ENCODE results near the gene DUOX2.

Gene DUOX2

DNA sequence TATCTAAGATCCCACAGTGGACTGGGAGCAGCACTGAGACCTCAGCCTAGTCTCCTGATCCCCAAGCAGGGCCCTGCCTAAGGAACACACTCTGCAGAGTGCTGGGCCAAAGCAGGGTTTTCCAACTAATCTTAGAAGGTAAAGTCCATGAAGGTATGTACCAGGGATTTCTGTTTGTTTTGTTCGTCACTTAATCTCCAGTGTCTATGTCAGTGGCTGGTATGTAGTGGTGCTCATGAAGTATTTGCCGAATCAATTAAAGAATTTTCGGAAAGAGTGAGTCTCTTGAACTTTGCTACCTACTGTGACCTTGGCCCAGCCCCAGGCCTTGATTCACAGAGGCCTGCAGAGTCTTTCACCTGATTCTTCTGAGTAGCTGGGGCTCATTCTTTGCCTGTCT, 17.5 kb upstream of the DUOX2 start:
- Histone ChIP-seq H3K4me3 (ENCODE audit: insufficient read depth, low read depth, low read length) (no peak overlapping the region), H3K27ac (ENCODE audit: insufficient read depth, low read depth, low read length, poor library complexity, severe bottlenecking) (no peak overlapping the region), H3K4me1 (ENCODE audit: control insufficient read depth, insufficient read depth, low read length) (no peaks in the 10 kb centered on the region), H3K9me3 (ENCODE audit: control insufficient read depth, low read length) (no peaks in the 10 kb centered on the region), H3K27me3 (ENCODE audit: control insufficient read depth, insufficient read depth, low read length, poor library complexity, severe bottlenecking) (peaks cover 100% of the 10 kb centered on the region), H3K36me3 (ENCODE audit: control insufficient read depth, insufficient read depth, low read length) (no peaks in the 10 kb centered on the region)
- WGBS, 2 experiments = 87 to 91% methylated on average over 3 of the region's 3 CpGs

DNA sequence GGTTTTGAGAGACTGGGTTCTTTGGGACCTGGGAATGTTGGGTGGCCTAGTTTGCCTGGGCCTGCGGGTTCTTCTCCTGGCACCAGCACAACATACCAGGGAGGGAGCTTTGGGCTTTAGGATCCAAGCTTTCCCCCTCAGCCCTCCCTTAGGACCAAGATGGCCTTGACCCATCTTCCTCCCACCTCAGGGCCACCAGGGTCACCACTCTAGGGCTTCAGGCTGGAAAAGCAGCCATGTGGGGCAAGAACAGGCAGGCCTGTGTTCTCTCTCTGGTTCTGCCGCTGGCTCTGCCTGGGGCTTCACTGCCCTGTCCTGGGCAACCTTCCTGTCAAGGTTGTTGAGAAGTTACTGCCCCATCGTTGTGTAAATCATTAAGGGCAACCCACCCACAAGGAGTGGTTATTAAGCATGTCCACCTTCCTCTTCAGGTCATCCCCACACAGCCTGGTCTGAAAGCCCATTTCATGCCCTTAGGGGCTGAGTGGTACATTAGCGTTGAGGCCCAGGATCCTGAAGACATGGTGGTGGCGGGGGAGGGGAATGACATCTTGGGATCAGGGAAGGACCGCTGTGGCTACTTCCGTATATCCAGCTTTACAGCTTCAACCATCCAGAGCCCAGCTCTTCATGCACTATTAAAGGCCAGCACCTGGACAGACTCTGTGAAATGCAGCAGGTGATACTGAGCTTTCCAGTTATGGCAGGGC, 16.5 kb upstream of the DUOX2 start:
- Histone ChIP-seq H3K27ac (ENCODE audit: insufficient read depth, low read depth, low read length, poor library complexity, severe bottlenecking) (no peak overlapping the region), H3K9me3 (ENCODE audit: control insufficient read depth, low read length) (no peaks in the 10 kb centered on the region), H3K4me1 (ENCODE audit: control insufficient read depth, insufficient read depth, low read length) (no peaks in the 10 kb centered on the region), H3K4me3 (ENCODE audit: insufficient read depth, low read depth, low read length) (no peak overlapping the region), H3K36me3 (ENCODE audit: control insufficient read depth, insufficient read depth, low read length) (no peaks in the 10 kb centered on the region), H3K27me3 (ENCODE audit: control insufficient read depth, insufficient read depth, low read length, poor library complexity, severe bottlenecking) (peaks cover 100% of the 10 kb centered on the region)
- 86 to 88% methylated on average over 7 of the region's 7 CpGs for WGBS, 2 experiments

DNA sequence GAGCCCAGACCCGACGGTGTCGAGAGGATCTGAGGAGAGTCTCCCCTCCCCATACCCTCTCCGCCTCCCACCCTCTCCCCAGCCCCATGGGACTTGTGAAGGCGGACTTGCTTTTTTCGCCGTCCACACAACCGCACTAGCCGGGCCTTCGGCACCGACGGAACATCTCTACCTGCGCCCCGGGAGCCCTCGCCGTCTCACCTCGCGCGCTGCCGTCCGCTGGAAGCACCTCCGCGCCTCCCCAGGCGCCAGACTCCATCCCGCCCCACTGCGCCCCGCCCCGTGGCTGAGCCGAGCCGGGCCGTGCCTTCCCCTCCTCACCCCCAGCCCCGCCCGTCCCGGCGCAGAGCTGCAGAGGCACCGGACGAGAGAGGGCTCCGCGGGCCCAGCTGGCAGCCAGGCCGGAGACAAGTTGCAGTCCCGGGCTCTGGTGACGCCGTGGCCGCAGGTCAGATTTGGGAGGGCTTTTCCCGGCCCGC, 15.7 kb upstream of the DUOX2 start, which contains the start of the genes DUOX1 and DUOXA1:
TSS of gene DUOX1 (plus strand) at position 344 of the 479 bp plus-strand sequence. CDS start 1,973 bp downstream, outside the sequence.
TSS of gene DUOXA1 (minus strand) at position 229 of the 479 bp plus-strand sequence. CDS start 6,865 bp downstream, outside the sequence.
- H3K27me3 ChIP-seq (ENCODE audit: control insufficient read depth, insufficient read depth, low read length, poor library complexity, severe bottlenecking) = peaks cover 100% of the 10 kb centered on the region
- no peaks in the 10 kb centered on the region for H3K4me1 ChIP-seq (ENCODE audit: control insufficient read depth, insufficient read depth, low read length)
- no peaks in the 10 kb centered on the region for H3K9me3 ChIP-seq (ENCODE audit: control insufficient read depth, low read length)
- no peak within 1 kb of the TSS for H3K27ac ChIP-seq (ENCODE audit: insufficient read depth, low read depth, low read length, poor library complexity, severe bottlenecking)
- 3 to 4% methylated on average over 46 of the region's 46 CpGs for WGBS, 2 experiments
- no peaks in the 10 kb centered on the region for H3K36me3 ChIP-seq (ENCODE audit: control insufficient read depth, insufficient read depth, low read length)
- H3K4me3 ChIP-seq (ENCODE audit: insufficient read depth, low read depth, low read length) = peak within 1 kb of the TSS; percentile 16

DNA sequence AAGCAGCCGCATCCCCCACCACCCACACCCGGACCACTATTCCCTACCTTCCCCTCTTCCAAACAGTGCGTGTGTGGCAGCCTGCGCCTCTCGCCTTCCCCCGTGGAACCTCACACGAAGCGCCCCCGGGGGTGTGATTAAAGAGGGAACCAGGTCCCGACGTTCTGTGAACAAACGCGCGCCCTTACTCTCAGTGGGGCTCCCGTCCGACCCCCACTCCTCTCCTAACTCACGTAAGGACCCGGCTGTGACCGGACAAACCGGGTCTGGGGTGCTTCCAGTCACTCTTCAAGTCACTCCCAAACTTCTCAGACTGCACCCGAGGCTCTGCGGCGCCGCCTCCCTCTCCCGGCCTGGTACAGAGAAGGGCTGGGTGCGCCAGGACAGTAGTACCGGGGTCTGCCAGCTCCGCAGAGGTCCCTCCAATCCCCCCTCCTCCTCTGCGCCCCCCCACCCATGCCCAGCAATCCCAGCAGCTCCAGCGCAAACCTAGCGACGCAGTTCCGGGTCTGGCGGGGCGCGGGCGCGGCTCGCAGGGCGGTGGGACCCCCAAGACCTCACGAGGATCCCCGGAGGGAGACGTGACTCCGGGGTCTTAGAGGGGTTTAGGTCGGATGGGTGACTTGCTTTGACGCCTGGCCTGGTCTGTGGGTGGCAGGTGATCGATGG, 15.1 kb upstream of the DUOX2 start:
- Histone ChIP-seq H3K4me1 (ENCODE audit: control insufficient read depth, insufficient read depth, low read length) (no peaks in the 10 kb centered on the region), H3K27me3 (ENCODE audit: control insufficient read depth, insufficient read depth, low read length, poor library complexity, severe bottlenecking) (peaks cover 98% of the 10 kb centered on the region), H3K27ac (ENCODE audit: insufficient read depth, low read depth, low read length, poor library complexity, severe bottlenecking) (no peak overlapping the region), H3K36me3 (ENCODE audit: control insufficient read depth, insufficient read depth, low read length) (no peaks in the 10 kb centered on the region), H3K9me3 (ENCODE audit: control insufficient read depth, low read length) (no peaks in the 10 kb centered on the region), H3K4me3 (ENCODE audit: insufficient read depth, low read depth, low read length) (peak overlapping the region; percentile 16)
- 9% methylated on average over 47 of the region's 47 CpGs for WGBS, 2 experiments

DNA sequence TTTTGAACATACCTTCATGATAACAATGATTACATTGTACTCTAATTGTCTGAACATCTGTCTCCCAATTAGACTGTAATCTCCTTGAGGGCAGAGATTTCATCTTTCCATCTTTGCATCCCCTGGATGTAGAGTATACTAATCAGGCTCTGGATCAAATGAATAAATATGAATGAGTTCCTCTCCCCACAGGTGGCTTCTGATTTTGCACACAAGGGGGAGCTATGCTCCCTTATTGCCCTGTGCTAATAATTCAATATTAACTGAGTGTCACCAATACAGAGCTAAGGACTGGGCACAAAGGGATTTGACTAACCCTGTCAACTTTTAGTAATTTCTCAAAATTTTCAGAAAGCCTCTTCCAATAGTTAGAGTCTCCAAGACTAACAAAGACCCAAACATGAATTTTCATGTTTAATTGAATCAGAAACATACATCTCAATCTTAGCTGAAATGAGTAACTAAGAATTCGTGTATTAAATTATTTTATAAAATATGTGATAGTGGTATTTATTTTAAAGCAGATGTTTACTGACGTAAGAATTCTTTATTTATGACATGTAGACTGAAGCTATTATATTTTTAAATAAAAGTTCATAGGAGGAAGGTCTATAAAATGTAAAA, 12.7 kb upstream of the DUOX2 start:
- Histone ChIP-seq H3K27ac (ENCODE audit: insufficient read depth, low read depth, low read length, poor library complexity, severe bottlenecking) (no peak overlapping the region), H3K9me3 (ENCODE audit: control insufficient read depth, low read length) (no peaks in the 10 kb centered on the region), H3K4me1 (ENCODE audit: control insufficient read depth, insufficient read depth, low read length) (no peaks in the 10 kb centered on the region), H3K27me3 (ENCODE audit: control insufficient read depth, insufficient read depth, low read length, poor library complexity, severe bottlenecking) (peaks cover 81% of the 10 kb centered on the region), H3K4me3 (ENCODE audit: insufficient read depth, low read depth, low read length) (no peak overlapping the region), H3K36me3 (ENCODE audit: control insufficient read depth, insufficient read depth, low read length) (no peaks in the 10 kb centered on the region)
- 87% methylated on average over 2 of the region's 2 CpGs; no CpG with 5 or more reads in 1 of the 2 experiments for WGBS, 2 experiments

DNA sequence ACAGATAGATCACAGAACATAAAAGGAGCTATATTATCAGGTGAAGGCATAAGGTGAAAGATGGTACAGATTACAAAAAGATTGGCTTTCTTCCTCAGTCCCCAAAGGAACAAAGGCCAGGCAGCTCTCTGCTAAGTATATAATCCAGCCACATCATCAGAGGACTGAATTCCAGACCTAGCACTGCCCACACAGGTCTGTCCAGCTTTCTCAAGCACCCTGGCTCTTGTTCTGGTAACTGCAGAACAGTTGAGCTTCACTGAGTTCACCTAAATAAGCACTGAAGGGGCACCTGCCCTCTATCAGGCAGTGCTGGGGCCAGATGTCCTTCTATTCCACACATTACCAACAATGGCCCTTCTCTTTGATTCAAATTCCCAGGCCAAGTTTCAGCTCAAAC, 9.4 kb upstream of the DUOX2 start:
- Histone ChIP-seq H3K36me3 (ENCODE audit: control insufficient read depth, insufficient read depth, low read length) (no peaks in the 10 kb centered on the region), H3K4me1 (ENCODE audit: control insufficient read depth, insufficient read depth, low read length) (no peaks in the 10 kb centered on the region), H3K27ac (ENCODE audit: insufficient read depth, low read depth, low read length, poor library complexity, severe bottlenecking) (no peak overlapping the region), H3K4me3 (ENCODE audit: insufficient read depth, low read depth, low read length) (no peak overlapping the region), H3K27me3 (ENCODE audit: control insufficient read depth, insufficient read depth, low read length, poor library complexity, severe bottlenecking) (peaks cover 49% of the 10 kb centered on the region), H3K9me3 (ENCODE audit: control insufficient read depth, low read length) (no peaks in the 10 kb centered on the region)

DNA sequence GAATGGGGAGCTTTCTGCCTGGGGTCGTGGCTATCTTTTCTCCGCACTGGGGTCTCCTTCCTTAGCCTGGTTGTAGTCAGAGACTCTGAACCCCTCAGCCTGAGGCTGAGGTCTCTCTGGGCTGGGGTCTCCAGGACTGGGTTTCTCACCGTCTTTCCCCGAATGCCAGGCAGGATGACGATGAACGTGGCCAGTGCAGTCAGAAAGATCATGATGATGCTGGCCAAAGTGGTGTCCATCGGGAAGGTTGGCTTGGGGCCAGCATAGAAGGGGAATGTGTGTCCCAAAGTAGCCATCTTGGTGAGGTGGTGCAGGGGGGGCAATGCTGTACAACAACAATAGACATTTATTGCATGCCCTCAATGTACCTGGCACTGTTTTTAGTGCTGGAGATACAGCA, 8.7 kb upstream of the DUOX2 start:
- H3K27me3 ChIP-seq (ENCODE audit: control insufficient read depth, insufficient read depth, low read length, poor library complexity, severe bottlenecking) = peaks cover 46% of the 10 kb centered on the region
- H3K9me3 ChIP-seq (ENCODE audit: control insufficient read depth, low read length) = no peaks in the 10 kb centered on the region
- H3K36me3 ChIP-seq (ENCODE audit: control insufficient read depth, insufficient read depth, low read length) = no peaks in the 10 kb centered on the region
- H3K4me1 ChIP-seq (ENCODE audit: control insufficient read depth, insufficient read depth, low read length) = no peaks in the 10 kb centered on the region
- no peak overlapping the region for H3K4me3 ChIP-seq (ENCODE audit: insufficient read depth, low read depth, low read length)
- 87 to 89% methylated on average over 7 of the region's 7 CpGs for WGBS, 2 experiments
- H3K27ac ChIP-seq (ENCODE audit: insufficient read depth, low read depth, low read length, poor library complexity, severe bottlenecking) = no peak overlapping the region

DNA sequence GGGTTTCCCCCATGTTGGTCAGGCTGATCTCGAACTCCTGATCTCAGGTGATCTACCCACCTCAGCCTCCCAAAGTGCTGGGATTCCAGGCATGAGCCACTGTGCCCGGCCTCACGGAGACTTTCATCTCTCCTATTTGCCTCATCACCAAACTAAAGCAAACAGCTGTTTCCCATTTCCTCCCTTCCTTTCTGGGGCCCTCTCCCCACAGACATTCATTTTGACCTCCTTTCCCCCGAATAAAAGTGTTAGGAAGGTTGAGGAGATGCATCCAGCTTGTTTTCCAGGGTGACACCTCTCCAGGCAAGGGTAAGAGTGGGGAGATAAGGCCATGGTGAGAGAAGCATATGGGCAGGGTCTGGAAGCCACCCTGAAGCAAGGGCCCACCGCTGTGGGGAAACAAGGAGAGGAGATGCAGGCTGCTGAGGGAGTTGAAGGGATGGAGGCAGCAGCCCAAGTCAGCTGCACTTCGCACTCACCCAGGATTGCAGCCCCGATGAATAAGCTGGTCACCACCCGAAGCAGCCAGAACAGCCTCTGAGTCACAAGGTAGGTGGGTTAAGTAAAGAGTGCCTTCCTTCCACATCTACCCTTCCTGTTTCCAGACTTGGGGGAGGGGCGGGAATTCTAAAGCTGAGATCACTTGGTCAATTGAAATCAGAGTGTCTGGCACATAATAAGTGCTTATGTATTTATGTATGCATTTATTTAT, 7.9 kb upstream of the DUOX2 start:
- no peaks in the 10 kb centered on the region for H3K9me3 ChIP-seq (ENCODE audit: control insufficient read depth, low read length)
- H3K36me3 ChIP-seq (ENCODE audit: control insufficient read depth, insufficient read depth, low read length) = no peaks in the 10 kb centered on the region
- peaks cover 46% of the 10 kb centered on the region for H3K27me3 ChIP-seq (ENCODE audit: control insufficient read depth, insufficient read depth, low read length, poor library complexity, severe bottlenecking)
- no peaks in the 10 kb centered on the region for H3K4me1 ChIP-seq (ENCODE audit: control insufficient read depth, insufficient read depth, low read length)
- no peak overlapping the region for H3K4me3 ChIP-seq (ENCODE audit: insufficient read depth, low read depth, low read length)
- 77 to 78% methylated on average over 8 to 9 of the region's 9 CpGs for whole genome bisulfite sequencing, 2 experiments
- no peak overlapping the region for H3K27ac ChIP-seq (ENCODE audit: insufficient read depth, low read depth, low read length, poor library complexity, severe bottlenecking)

DNA sequence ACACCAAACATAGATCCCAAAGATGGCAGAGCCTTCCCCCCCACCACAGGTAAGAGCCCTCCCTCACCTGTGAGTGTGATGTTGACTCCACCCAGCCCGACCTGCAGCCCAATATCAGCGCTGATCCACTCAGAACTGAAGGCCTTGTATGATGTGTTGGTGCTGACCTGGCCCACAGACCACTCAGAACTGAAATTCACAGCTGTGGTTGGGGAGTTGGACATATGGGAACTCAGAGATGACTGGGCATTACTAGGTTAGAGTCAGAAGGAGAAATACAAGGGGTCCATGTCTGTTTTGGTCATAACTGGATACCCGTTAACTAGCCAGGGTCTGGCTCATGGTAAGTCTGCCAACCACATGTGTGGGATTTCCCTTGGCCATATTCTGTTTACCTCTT, 7.0 kb upstream of the DUOX2 start:
- Histone ChIP-seq H3K36me3 (ENCODE audit: control insufficient read depth, insufficient read depth, low read length) (no peaks in the 10 kb centered on the region), H3K9me3 (ENCODE audit: control insufficient read depth, low read length) (no peaks in the 10 kb centered on the region), H3K4me1 (ENCODE audit: control insufficient read depth, insufficient read depth, low read length) (no peaks in the 10 kb centered on the region), H3K27me3 (ENCODE audit: control insufficient read depth, insufficient read depth, low read length, poor library complexity, severe bottlenecking) (peaks cover 46% of the 10 kb centered on the region), H3K27ac (ENCODE audit: insufficient read depth, low read depth, low read length, poor library complexity, severe bottlenecking) (no peak overlapping the region), H3K4me3 (ENCODE audit: insufficient read depth, low read depth, low read length) (no peak overlapping the region)
- 92 to 98% methylated on average over 3 of the region's 3 CpGs for WGBS, 2 experiments

Data from ectodermal cell (in vitro differentiated cells).